ENCODE results near the gene RUNDC1.

Gene RUNDC1

GRCh38 chr17:43018932-43019331 lies 38.6 kb downstream of the RUNDC1 start:
- no peak for DNase-seq (ENCODE audit: low read depth)

DNA sequence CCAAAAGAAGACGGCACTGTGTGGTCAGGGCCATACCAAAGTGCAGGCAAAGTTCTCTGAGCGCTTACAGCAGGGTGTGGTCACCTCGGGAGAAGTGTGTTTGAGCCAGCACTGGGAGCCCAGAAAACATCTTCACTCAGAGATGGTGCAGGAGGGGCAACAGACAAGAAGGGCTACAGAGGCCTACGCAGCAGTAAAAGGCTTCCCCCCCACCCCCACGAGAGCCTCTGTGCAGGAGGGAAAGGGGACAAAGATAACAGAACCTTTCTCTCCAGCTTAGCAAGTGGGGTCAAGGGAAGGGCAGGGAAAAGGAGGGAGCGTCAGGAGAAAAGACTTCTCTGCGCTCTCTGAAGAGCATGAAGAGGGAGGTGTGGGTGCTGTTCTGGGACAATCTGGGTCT lies 39.1 kb downstream of the RUNDC1 start:
- no peak for DNase-seq (ENCODE audit: low read depth)

GRCh38 chr17:43020030-43020621 lies 39.8 kb downstream of the RUNDC1 start:
- DNase-seq (ENCODE audit: low read depth), result no peak

GRCh38 chr17:43020789-43021740 lies 40.7 kb downstream of the RUNDC1 start:
- DNase-seq (ENCODE audit: low read depth), result no peak

DNA sequence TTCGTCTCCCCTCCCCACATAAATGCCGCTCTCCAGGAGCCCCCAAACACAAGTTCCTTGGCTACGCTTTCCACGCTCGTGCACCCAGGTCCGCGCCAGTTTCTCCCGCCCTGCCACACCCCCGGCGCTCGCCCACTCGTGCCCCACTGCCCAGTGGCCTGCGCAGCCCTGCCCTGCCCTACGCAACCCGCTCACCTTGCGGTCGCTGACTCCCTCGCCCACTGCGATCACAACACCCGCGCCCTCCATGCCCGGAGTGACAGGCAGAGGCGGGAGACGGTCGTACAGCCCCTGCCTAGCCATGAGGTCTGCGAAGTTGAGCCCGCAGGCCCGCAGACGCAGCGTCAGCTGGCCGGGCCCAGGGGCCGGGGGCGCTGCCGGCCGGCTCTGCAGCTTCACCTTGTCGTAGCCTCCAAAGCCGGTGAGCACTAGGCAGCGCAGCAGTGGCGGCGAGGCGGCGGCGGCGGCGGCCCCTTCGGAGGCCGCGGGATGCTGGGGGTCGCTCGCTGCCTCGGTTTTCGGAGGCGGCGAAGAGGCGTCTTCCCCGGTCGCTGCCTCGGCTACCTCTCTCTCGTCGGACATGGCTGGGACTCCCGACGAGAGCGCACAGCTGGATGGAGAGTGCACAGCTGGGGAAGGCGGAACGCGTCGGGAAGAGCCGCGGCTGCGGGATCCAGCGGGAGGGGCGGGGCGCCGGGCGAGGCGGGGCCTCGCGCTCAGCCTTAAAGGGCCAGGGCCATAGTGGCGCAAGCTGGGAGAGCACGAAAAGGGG lies 41.6 kb downstream of the RUNDC1 start, which contains the start of gene VAT1:
Gene VAT1 (minus strand): TSS at position 645 of the 772 bp plus-strand sequence. CDS start 63 bp downstream, at position 582.
- peak; percentile 50 for DNase-seq (ENCODE audit: low read depth)

GRCh38 chr17:43024407-43025289 lies 44.3 kb downstream of the RUNDC1 start, which contains the start of gene RND2:
Gene RND2, plus strand, starts transcription at chr17:43025231. Its CDS starts 117 bp downstream, at chr17:43025348.
- peak; percentile 71 for DNase-seq (ENCODE audit: low read depth)

- DNase-seq (ENCODE audit: low read depth), result no peak
These were observed 44.9 kb downstream of the RUNDC1 start for GRCh38 chr17:43025290-43025657.

DNA sequence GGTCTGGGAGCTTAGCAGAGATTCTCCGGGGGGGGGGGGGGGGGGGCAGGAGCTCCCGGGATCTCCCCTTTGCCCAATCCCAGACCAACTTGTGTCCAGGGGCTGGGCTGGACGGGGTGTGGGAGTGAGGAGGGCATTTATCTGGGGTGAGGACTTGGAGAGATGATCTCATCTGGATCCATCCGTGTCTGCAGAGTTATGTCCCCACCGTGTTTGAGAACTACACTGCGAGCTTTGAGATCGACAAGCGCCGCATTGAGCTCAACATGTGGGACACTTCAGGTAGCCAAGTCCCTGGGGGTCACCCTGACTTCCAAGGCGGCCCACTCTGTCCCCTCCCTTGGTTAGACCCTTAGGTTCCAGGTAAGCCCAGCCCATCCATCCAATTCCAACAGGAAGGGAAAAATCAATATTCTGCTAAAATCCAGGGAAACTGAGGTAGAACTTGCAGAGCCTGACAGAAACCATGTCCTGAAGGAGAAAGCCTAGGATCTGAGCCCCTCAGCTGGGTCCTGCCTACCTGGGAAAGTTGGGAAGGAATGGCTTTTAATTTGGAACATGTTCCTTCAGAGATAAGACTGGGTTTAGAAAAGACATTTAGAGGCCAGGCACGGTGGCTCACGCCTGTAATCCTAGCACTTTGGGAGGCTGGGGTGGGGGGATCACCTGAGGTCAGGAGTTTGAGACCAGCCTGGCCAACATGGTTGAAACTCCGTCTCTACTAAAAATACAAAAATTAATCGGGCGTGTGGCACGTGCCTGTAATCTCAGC lies 45.6 kb downstream of the RUNDC1 start:
- DNase-seq (ENCODE audit: low read depth), result no peak

- DNase-seq (ENCODE audit: low read depth), result no peak
These were observed 46.2 kb downstream of the RUNDC1 start for GRCh38 chr17:43026595-43026994.

DNA sequence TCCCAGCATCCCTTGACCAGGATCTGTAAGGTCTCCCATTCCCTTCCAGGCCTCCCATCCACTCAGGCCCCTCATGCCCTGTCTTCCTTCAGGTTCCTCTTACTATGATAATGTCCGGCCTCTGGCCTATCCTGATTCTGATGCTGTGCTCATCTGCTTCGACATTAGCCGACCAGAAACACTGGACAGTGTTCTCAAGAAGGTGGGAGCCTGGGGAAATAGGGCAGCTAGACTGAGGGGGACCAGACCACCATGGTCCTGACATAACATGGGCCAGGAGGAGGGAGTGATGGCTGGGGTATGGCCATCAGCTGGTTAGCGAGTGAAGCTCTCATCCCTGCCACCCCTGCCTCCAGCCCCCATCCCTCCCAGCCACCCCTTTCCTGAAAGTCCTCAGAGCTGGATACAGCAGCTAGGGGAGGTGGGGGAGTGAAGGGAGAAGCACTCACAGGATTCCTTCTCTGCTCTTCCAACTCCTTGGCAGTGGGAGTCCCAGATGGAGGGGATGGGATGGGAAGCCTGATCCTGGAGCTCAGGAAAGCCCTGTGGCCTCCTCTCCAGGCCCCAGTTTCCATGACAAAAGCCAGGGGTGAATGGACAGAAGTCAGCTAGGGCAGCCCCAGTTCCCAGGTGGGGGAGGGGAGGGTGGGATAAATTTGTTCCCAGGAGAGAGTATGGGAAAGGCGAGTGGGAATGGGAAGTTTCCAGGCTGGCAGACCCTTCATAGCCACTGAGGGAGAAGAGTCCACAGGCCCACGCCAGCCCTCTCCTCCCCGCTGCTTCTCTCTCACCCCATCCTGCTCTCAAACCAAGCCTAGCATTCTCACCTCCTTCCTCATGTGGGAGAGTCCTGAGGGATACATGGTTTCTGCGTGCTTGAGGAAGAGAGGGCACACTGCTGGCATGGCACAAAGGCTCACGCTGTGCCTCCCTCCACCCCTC lies 47.0 kb downstream of the RUNDC1 start:
- no peak for DNase-seq (ENCODE audit: low read depth)

GRCh38 chr17:43028221-43028861 lies 48.0 kb downstream of the RUNDC1 start:
- no peak for DNase-seq (ENCODE audit: low read depth)

DNA sequence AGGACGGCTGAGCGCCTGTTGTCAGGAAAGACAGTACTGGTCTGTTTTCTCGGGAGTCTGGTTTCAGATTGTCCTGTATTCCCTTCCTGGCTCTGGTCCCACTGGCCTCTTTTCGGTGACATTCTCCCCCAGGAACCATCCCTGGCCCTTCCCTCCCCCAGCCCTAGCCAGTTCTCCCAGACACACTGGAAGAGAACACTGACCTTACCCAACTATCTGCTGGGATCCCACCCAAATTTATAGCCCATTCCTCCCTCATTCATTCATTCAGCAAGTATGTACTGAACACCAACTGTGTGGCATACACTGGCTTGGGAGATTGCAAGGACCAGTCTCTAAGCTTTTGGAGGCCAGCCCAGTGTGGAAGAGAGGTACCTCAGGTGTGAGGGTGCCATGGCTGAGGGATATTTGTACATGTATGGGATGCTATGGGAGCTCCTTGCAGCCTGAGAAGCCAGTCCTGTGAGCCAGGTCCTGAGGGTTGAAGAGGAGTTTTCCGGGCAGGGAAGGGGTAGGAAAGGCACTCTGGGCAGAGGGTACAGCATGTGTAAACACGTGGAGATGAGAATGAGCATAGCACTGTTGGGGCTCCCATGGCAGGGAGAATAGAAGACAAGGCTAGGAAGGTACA lies 49.9 kb downstream of the RUNDC1 start:
- no peak for DNase-seq (ENCODE audit: low read depth)

DNA sequence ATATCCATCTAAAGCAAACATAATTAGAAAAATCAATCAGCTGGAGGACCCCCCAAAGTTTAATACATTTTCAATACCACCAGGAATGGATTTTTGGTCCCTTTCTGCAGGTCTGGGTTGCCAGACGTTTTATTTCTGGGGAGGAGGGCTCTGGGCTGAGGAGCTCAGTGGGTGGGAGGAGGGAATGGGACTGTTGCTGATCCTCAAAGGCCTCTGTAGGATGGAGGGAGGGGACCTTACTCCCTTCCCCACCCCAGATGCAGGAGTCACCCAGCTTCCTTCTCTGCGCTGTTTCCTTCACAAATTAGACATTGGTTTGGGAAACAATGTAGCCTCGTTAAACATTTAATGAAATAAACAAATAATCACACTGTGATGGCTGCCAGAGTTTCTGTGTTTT lies 51.3 kb downstream of the RUNDC1 start:
- DNase-seq (ENCODE audit: low read depth), result no peak

DNA sequence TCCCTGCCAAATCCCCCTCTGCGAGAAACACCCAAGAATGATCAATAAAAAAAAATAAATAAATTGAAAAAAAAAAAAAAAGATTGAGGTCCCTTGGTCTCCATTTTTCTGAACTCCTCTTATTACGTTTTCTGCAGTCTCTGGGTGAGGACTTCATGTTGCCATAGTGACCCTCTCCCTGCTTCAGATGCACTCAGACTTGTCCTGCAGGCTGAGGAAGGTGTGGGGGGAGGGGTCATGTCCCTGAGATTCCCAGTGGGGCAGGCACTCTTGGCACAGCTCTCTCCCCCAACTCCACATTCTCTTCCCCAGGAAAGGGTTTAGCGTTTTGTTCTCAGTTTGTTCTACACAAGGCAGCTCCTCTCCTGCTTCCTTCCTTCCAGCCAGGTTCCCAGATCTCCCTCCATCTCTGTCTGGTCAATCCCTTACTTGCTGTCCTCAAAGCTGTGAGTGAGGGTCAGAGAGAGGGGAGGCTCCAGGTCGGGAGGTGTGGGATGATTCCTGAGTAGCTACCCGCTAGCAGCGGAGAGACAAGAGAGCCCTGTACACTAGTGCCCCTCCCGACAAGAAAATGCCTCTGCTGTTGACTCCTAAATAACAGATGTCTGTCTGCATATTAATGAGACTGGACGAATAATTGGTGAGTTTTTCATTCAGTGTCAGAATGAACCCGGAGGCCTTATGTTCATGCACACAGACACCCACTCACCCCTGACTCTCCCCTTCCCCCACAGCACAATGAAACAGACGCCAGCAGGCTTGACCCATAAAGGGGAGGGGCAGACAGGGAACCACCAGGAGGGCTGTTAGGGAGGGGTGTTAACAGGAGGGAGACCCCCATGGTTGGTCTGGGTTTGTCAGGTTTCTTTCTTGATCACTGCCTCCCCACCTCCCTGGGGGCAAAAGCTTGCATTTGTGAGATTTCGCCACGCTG lies 53.9 kb downstream of the RUNDC1 start:
- DNase-seq (ENCODE audit: low read depth), result no peak

DNA sequence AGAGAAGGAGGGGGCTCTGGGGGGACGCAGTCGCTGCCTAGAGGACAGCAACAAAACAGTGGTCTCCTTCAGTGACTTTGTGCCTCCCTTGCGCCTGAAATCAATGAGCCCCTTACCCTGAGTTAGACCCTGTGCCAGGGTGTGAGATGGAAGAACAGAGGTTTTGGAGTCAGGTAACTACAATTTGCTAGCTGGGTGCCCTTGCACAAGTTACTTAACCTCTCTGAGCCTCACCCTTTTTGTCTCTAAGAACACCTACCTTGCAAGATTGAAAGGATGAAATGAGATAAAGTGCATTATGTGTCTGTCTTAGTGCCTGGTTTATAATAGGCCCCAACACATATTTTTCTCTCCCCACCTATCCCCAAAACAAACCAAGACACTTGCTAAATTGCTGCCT lies 54.5 kb downstream of the RUNDC1 start:
- no peak for DNase-seq (ENCODE audit: low read depth)

DNA sequence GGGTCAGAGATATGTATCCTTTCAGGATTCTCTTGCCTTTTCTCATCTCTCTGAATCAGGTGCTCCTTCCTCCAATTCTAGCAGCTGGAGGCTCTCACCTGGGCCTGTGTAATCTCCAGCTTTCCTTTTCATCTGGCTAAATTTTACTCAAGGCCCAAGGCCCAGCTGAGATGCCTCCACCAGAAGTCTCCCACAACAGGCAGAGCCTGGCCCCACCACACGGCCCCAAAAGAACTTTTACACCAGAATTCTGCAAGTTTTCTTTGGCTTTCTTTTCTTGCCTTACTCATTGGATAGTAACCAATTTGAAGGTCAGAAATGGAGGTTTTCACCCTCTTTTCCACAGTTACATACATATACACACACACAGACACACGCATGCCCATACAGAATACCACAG lies 59.3 kb downstream of the RUNDC1 start:
- no peak for DNase-seq (ENCODE audit: low read depth)

- DNase-seq (ENCODE audit: low read depth), result no peak
These were observed 60.3 kb downstream of the RUNDC1 start for GRCh38 chr17:43040655-43041054.

All from T follicular helper cell (primary cell).